ENCODE data around the gene UIMC1.

DNA sequence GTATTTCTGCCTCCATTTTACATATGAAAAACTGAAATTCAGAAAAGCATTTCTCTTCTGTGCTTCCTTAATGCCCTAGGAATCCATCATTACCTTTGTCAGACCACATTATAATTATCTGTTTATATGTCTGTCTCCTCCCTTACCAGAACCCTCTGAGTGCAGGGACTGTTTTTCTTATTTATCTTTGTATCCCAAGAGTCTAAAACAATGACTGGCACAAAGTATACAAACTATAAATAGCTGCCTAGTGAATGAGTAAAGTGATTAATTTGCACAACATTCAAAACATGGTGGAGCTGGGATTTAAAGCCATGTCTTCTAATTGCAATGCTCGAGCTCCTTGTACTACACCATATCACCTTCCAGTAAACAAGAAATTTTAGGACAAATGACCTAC is 58.1 kb downstream of the UIMC1 start:
- TF ChIP-seq, protein P1, sequence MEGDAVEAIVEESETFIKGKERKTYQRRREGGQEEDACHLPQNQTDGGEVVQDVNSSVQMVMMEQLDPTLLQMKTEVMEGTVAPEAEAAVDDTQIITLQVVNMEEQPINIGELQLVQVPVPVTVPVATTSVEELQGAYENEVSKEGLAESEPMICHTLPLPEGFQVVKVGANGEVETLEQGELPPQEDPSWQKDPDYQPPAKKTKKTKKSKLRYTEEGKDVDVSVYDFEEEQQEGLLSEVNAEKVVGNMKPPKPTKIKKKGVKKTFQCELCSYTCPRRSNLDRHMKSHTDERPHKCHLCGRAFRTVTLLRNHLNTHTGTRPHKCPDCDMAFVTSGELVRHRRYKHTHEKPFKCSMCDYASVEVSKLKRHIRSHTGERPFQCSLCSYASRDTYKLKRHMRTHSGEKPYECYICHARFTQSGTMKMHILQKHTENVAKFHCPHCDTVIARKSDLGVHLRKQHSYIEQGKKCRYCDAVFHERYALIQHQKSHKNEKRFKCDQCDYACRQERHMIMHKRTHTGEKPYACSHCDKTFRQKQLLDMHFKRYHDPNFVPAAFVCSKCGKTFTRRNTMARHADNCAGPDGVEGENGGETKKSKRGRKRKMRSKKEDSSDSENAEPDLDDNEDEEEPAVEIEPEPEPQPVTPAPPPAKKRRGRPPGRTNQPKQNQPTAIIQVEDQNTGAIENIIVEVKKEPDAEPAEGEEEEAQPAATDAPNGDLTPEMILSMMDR (IDR thresholded peaks at IDR 0.05), result no peak
- TF ChIP-seq EP300 (IDR thresholded peaks at IDR 0.05), result no peak

Measured in tibial nerve (tissue), 4 donors.